BE2C (cell line): ENCODE measurements around the gene CNIH2.

Source experiments
- DNase-seq: peaks from one replicate; pipeline ENCODE4 v3.0.0-alpha.2; 2020
- H3K27me3 ChIP-seq: fragments of 250-450 bp; sonication (Bioruptor Pico); 2 replicates; pipeline ENCODE4 v1.5.1; 2020; ENCODE audit warnings: mild to moderate bottlenecking
- H3K36me3 ChIP-seq: fragments of 250-450 bp; sonication (Bioruptor Pico); 2 replicates; pipeline ENCODE4 v1.5.1; 2020; ENCODE audit warnings: mild to moderate bottlenecking
- H3K4me1 ChIP-seq: fragments of 250-450 bp; sonication (Bioruptor Pico); 2 replicates; pipeline ENCODE4 v1.5.1; 2020
- H3K4me3 ChIP-seq: 2 replicates; pipeline ENCODE4 v1.5.1; 2011; ENCODE audit warnings: low read depth, low read length
- H3K9me3 ChIP-seq: fragments of 250-450 bp; sonication (Bioruptor Pico); 2 replicates; pipeline ENCODE4 v1.5.1; 2020
- TF ChIP-seq, protein P1 (sequence below): IDR thresholded peaks from 2 replicates; pipeline ENCODE4 v1.5.1; 2012; ENCODE audit warnings: mild to moderate bottlenecking, low read depth, low read length

The CNIH2 gene

DNA sequence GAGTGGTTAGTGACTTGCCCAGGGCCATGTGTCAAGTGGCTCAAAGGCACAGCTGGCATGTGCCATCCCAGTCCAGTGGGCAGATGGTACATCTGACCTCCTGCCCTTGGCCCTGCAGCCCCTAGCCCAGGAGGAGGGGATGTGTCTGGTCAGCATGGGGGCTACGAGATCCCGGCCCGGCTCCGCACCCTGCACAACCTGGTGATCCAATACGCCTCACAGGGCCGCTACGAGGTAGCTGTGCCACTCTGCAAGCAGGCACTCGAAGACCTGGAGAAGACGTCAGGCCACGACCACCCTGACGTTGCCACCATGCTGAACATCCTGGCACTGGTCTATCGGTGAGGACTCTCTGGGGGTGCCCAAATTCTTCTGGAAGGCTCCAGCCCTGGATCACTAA lies 15.3 kb upstream of the CNIH2 start:
- H3K4me1 ChIP-seq, result no peaks in the 10 kb centered on the region; the same call in 1 of the 2 replicates
- DNase-seq, result no peak
- H3K4me3 ChIP-seq, result no peak overlapping the region

DNA sequence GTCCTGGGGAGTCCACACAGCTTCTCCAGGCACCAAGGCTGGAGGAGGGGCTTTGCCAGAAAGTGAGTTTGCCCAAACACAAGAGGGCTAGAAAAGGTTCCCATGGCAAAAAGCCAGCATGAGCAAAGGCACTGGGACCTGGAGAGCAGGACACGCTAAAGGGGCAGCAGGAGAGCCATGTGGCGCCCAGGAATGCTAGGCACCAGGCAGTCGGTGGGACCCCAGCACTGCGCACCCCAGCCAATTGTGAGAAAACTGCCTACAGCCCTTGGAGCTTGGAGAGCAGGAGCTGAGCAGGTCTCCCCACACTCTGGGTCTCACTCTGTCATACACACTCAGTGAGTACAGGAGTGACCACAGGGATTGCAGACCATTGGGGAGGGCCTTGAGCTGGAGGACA lies 14.7 kb upstream of the CNIH2 start:
- Histone ChIP-seq H3K36me3 (peaks cover 5% of the 10 kb centered on the region; the same call in 1 of the 2 replicates), H3K27me3 (no peaks in the 10 kb centered on the region), H3K9me3 (no peaks in the 10 kb centered on the region), H3K4me3 (no peak overlapping the region), H3K4me1 (no peaks in the 10 kb centered on the region; the same call in 1 of the 2 replicates)
- TF ChIP-seq, protein P1, sequence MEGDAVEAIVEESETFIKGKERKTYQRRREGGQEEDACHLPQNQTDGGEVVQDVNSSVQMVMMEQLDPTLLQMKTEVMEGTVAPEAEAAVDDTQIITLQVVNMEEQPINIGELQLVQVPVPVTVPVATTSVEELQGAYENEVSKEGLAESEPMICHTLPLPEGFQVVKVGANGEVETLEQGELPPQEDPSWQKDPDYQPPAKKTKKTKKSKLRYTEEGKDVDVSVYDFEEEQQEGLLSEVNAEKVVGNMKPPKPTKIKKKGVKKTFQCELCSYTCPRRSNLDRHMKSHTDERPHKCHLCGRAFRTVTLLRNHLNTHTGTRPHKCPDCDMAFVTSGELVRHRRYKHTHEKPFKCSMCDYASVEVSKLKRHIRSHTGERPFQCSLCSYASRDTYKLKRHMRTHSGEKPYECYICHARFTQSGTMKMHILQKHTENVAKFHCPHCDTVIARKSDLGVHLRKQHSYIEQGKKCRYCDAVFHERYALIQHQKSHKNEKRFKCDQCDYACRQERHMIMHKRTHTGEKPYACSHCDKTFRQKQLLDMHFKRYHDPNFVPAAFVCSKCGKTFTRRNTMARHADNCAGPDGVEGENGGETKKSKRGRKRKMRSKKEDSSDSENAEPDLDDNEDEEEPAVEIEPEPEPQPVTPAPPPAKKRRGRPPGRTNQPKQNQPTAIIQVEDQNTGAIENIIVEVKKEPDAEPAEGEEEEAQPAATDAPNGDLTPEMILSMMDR, result no peak
- DNase-seq, result no peak

More for the DNA sequence above, 15.3 kb upstream of the CNIH2 start:
- Histone ChIP-seq H3K36me3 (peaks cover 5% of the 10 kb centered on the region; the same call in 1 of the 2 replicates), H3K9me3 (no peaks in the 10 kb centered on the region), H3K27me3 (no peaks in the 10 kb centered on the region)
- TF ChIP-seq, protein P1, result no peak

DNA sequence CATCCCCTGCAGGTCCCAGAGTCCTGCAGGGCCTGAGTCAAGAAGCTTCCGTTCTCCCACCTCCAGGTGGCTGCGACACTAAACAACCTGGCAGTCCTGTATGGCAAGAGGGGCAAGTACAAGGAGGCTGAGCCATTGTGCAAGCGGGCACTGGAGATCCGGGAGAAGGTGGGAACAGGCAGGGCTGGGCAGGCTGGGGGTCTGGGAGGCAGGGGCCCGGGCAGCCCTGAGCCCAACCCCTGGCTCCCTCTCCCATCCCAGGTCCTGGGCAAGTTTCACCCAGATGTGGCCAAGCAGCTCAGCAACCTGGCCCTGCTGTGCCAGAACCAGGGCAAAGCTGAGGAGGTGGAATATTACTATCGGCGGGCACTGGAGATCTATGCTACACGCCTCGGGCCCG lies 14.2 kb upstream of the CNIH2 start:
- TF ChIP-seq, protein P1, result no peak
- Histone ChIP-seq H3K36me3 (peaks cover 5% of the 10 kb centered on the region; the same call in 1 of the 2 replicates), H3K27me3 (no peaks in the 10 kb centered on the region), H3K4me3 (no peak overlapping the region), H3K4me1 (no peaks in the 10 kb centered on the region; the same call in 1 of the 2 replicates), H3K9me3 (no peaks in the 10 kb centered on the region)
- no peak for DNase-seq

- Histone ChIP-seq H3K36me3 (peaks cover 5% of the 10 kb centered on the region; the same call in 1 of the 2 replicates), H3K4me3 (no peak overlapping the region), H3K4me1 (no peaks in the 10 kb centered on the region; the same call in 1 of the 2 replicates), H3K27me3 (no peaks in the 10 kb centered on the region), H3K9me3 (no peaks in the 10 kb centered on the region)
- TF ChIP-seq, protein P1, result no peak
- no peak for DNase-seq
Observed at GRCh38 chr11:66264383-66264782, 13.6 kb upstream of the CNIH2 start.

DNA sequence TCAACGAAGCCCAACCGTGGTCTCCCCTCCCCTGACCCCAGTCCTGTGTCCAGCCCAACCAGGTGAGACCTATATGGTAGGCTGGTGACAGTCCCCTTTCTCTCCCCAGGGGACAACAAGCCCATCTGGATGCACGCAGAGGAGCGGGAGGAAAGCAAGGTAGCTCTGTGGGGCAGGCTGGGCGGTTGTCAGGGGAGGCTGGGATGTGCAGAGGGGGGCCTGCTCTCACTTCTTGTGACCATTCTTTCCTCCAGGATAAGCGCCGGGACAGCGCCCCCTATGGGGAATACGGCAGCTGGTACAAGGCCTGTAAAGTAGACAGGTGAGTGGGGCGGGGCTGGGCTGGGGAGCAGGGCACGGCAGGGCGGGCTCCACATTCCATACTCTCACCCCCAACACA lies 13.1 kb upstream of the CNIH2 start:
- Histone ChIP-seq H3K9me3 (no peaks in the 10 kb centered on the region), H3K27me3 (no peaks in the 10 kb centered on the region), H3K4me1 (no peaks in the 10 kb centered on the region; the same call in 1 of the 2 replicates), H3K36me3 (0 out of 2 replicates have a peak, but pooled peaks cover 5% of the 10 kb centered on the region), H3K4me3 (no peak overlapping the region)
- peak; percentile 54 for DNase-seq
- TF ChIP-seq, protein P1, result peak; percentile 40

GRCh38 chr11:66265531-66266377 lies 12.2 kb upstream of the CNIH2 start:
- Histone ChIP-seq H3K27me3 (no peaks in the 10 kb centered on the region), H3K9me3 (no peaks in the 10 kb centered on the region), H3K36me3 (peaks cover 11% of the 10 kb centered on the region; the same call in 1 of the 2 replicates), H3K4me1 (no peaks in the 10 kb centered on the region; the same call in 1 of the 2 replicates), H3K4me3 (no peak overlapping the region)
- no peak for DNase-seq
- TF ChIP-seq, protein P1, result no peak
